ENCODE data around the gene EDN1. TPM values are rescaled to one million over a fixed set of nuclear protein-coding genes. Genes with fewer than 3 reads are reported as not detected.

Gene EDN1
- total and polyA plus RNA-seq, 2 experiments from 2014 or later, result 1.8 to 4.1 TPM

DNA sequence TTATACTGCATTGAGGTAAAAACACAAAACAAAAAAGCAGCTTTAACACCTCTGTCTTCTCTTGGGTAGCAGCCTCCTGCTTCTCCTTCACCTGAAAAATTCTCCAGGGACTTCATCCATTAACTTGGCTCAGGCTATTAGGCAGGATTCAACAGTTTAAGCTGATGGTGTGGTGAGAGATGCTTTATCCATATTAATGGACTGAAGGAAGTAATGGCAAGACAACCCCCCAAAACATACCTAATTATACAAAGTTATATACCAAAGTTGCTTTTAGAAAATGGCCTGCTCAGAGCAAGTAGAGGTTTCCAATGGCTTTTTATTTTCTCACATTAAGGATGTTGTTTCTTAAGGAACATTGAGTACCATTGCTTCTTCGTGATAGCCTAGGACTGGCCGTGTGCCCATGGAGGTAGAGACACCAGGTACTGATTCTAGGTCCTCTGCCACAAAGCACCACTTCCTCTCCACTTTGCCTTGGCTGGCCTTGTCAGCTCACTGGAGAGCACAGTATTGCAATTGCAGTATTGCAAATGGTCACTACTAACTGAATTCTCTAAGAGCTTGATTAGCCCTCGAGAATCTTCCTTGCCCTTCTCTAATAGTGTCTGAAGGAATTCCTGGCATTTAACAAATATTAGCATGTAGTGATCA, 7.3 kb downstream of the EDN1 start:
- Histone ChIP-seq H3F3A (ENCODE audit: insufficient read depth) (peaks cover 26% of the 10 kb centered on the region; the same call in 1 of the 2 replicates), H3K4me3 (no peak overlapping the region), H3K79me2 (ENCODE audit: insufficient read depth) (no peaks in the 10 kb centered on the region), H3K4me2 (ENCODE audit: unreplicated experiment) (no peak overlapping the region), H3K27me3 (replicated peaks; ENCODE audit: insufficient read depth) (no peaks in the 10 kb centered on the region), H3K9me2 (ENCODE audit: insufficient read depth) (no peaks in the 10 kb centered on the region), H3K9ac (no peak overlapping the region), H3K36me3 (ENCODE audit: low read depth) (no peaks in the 10 kb centered on the region), H3K9me3 (ENCODE audit: low read depth) (no peaks in the 10 kb centered on the region), H2AFZ (no peak overlapping the region), H3K27ac (no peak overlapping the region; the same call in 1 of the 2 replicates), H3K4me1 (ENCODE audit: insufficient read depth) (peaks cover 34% of the 10 kb centered on the region), H4K20me1 (ENCODE audit: insufficient read depth) (no peaks in the 10 kb centered on the region)
- TF ChIP-seq EZH2 (IDR thresholded peaks at IDR 0.05; ENCODE audit: insufficient read depth, poor library complexity, severe bottlenecking) (no peak), EZH2phosphoT487 (IDR thresholded peaks at IDR 0.05; ENCODE audit: insufficient read depth, low read depth) (no peak)
- no peak for DNase-seq
- WGBS, 2 experiments (ENCODE audit: low coverage in 1 of 2, low lambda C conversion rate in 2 of 2, missing lambda C conversion rate in 2 of 2), result 64 to 68% methylated on average over 3 of the region's 3 CpGs
- in situ Hi-C loops (cut with MboI), result loop anchor here (10.0 kb wide), 1 partner anchor 307 kb away; no protein-coding TSS in a partner anchor

DNA sequence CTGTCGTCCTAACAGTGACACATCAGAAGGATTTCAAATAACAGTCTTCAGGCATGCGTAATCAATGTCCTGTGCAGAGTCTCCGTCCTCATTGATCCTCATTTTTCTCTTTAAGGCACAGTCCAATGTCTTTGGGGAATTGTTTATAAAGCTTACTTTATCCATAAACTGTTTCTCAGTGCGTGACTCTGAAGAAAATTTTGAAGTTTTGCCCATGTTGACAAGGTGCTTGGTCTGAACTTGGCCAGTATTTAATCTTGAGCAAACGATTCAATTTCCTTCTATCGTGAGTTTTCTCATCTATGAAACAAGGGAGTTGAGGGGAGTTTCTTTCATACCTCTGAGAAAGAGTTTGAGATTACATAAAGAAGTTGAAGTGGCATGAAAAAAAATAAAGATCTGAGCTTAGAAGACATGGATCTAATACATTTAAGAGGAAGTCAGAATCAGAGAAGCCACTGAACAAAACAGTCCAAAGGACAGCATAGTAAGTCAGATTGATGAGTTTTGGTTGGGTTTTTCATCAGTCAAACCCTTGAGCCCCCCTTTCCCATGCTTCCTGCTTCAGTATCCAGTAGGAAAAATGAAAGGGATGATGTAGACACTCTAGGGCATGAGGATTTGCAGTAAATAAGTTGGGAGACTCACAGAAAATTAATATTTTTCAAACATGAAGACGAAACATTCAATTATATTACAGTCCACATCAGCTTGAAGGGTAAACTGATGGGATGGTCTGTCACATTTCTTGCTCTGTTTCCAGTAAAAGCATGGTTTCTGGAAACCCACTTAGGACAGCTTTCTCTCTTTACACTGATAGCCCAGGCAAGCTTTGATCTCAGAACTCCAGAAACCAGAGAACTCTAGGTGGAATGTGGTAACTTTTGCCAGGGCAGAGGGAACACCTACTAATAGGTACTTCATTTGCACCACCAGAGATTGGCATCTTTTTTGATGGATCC, 8.1 kb downstream of the EDN1 start:
- no peak overlapping the region for H3K4me3 ChIP-seq
- TF ChIP-seq EZH2 (IDR thresholded peaks at IDR 0.05; ENCODE audit: insufficient read depth, poor library complexity, severe bottlenecking) (no peak), EZH2phosphoT487 (IDR thresholded peaks at IDR 0.05; ENCODE audit: insufficient read depth, low read depth) (no peak)
- 87 to 89% methylated on average over 7 of the region's 7 CpGs for WGBS, 2 experiments (ENCODE audit: low coverage in 1 of 2, low lambda C conversion rate in 2 of 2, missing lambda C conversion rate in 2 of 2)
- H3K9ac ChIP-seq, result no peak overlapping the region
- peaks cover 27% of the 10 kb centered on the region for H3K4me1 ChIP-seq (ENCODE audit: insufficient read depth)
- no peaks in the 10 kb centered on the region for H3K36me3 ChIP-seq (ENCODE audit: low read depth)
- no peak for DNase-seq
- H2AFZ ChIP-seq, result no peak overlapping the region
- no peak overlapping the region for H3K4me2 ChIP-seq (ENCODE audit: unreplicated experiment)
- no peaks in the 10 kb centered on the region for H3K9me3 ChIP-seq (ENCODE audit: low read depth)
- peaks cover 26% of the 10 kb centered on the region; the same call in 1 of the 2 replicates for H3F3A ChIP-seq (ENCODE audit: insufficient read depth)
- no peaks in the 10 kb centered on the region for H3K79me2 ChIP-seq (ENCODE audit: insufficient read depth)
- in situ Hi-C loops (cut with MboI), result loop anchor here (10.0 kb wide), 1 partner anchor 307 kb away; no protein-coding TSS in a partner anchor
- H3K27me3 ChIP-seq (replicated peaks; ENCODE audit: insufficient read depth), result no peaks in the 10 kb centered on the region
- H4K20me1 ChIP-seq (ENCODE audit: insufficient read depth), result no peaks in the 10 kb centered on the region
- no peak overlapping the region for H3K27ac ChIP-seq
- H3K9me2 ChIP-seq (ENCODE audit: insufficient read depth), result no peaks in the 10 kb centered on the region

DNA sequence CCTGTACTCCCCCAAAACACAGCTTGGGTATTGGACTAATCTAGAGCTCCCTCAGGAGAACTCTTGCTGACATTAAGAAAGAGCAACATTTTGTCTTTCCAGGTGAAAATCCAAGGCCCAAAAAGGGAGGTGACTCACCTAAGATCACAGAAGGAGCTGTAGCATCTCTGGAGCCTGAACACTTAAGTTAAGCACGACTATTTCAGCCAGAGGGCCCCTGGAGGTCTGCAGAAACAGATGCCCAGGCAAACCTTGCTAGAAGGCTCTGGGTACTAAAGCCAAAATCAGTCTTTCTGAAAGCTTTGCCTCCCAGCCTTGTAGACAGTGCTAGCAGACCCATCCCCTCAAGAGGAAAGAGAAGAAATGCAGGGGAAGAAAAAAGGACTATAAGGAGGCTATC, 8.8 kb downstream of the EDN1 start:
- TF ChIP-seq EZH2 (IDR thresholded peaks at IDR 0.05; ENCODE audit: insufficient read depth, poor library complexity, severe bottlenecking) (no peak), EZH2phosphoT487 (IDR thresholded peaks at IDR 0.05; ENCODE audit: insufficient read depth, low read depth) (no peak)
- no peak for DNase-seq
- Histone ChIP-seq H3K9me3 (ENCODE audit: low read depth) (no peaks in the 10 kb centered on the region), H4K20me1 (ENCODE audit: insufficient read depth) (no peaks in the 10 kb centered on the region), H3K4me2 (ENCODE audit: unreplicated experiment) (no peak overlapping the region), H3F3A (ENCODE audit: insufficient read depth) (peaks cover 26% of the 10 kb centered on the region; the same call in 1 of the 2 replicates), H2AFZ (no peak overlapping the region), H3K9me2 (ENCODE audit: insufficient read depth) (no peaks in the 10 kb centered on the region), H3K4me1 (ENCODE audit: insufficient read depth) (peaks cover 22% of the 10 kb centered on the region), H3K9ac (no peak overlapping the region), H3K4me3 (no peak overlapping the region), H3K27ac (no peak overlapping the region), H3K79me2 (ENCODE audit: insufficient read depth) (no peaks in the 10 kb centered on the region), H3K36me3 (ENCODE audit: low read depth) (no peaks in the 10 kb centered on the region), H3K27me3 (replicated peaks; ENCODE audit: insufficient read depth) (no peaks in the 10 kb centered on the region)
- 22 to 33% methylated on average over 1 of the region's 1 CpG for WGBS, 2 experiments (ENCODE audit: low coverage in 1 of 2, low lambda C conversion rate in 2 of 2, missing lambda C conversion rate in 2 of 2)
- in situ Hi-C loops (cut with MboI), result loop anchor here (10.0 kb wide), 1 partner anchor 306 kb away; no protein-coding TSS in a partner anchor

DNA sequence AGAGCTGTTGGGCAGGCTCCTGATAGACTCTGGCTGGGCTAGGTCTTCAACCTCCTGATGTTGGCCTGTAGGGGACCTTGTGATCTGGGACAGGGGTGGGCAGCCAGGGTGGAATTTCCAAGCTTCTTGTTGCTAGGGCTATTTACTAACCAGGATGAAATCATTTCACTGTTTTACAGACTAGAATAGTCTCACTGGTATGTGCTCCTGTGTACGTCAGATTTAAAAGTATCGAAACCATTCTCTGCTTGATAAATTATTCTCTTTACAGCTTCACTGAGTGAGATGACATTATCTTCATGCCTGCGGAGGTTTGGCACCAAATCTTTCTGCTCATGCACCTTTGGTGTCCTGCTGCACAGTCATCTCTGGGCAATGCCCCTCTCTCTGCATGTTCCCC, 10.9 kb downstream of the EDN1 start:
- no peaks in the 10 kb centered on the region for H3K9me3 ChIP-seq (ENCODE audit: low read depth)
- H3K27ac ChIP-seq, result no peak overlapping the region
- H4K20me1 ChIP-seq (ENCODE audit: insufficient read depth), result no peaks in the 10 kb centered on the region
- no peaks in the 10 kb centered on the region for H3K27me3 ChIP-seq (replicated peaks; ENCODE audit: insufficient read depth)
- no peak overlapping the region for H3K9ac ChIP-seq
- no peaks in the 10 kb centered on the region for H3K36me3 ChIP-seq (ENCODE audit: low read depth)
- H3K4me1 ChIP-seq (ENCODE audit: insufficient read depth), result peaks cover 11% of the 10 kb centered on the region
- no peak overlapping the region for H3K4me3 ChIP-seq
- peaks cover 9% of the 10 kb centered on the region; the same call in 1 of the 2 replicates for H3F3A ChIP-seq (ENCODE audit: insufficient read depth)
- no peak overlapping the region for H3K4me2 ChIP-seq (ENCODE audit: unreplicated experiment)
- H3K79me2 ChIP-seq (ENCODE audit: insufficient read depth), result no peaks in the 10 kb centered on the region
- WGBS, 2 experiments (ENCODE audit: low coverage in 1 of 2, low lambda C conversion rate in 2 of 2, missing lambda C conversion rate in 2 of 2), result 91 to 92% methylated on average over 3 of the region's 3 CpGs
- TF ChIP-seq EZH2 (IDR thresholded peaks at IDR 0.05; ENCODE audit: insufficient read depth, poor library complexity, severe bottlenecking), result no peak
- no peak for TF ChIP-seq EZH2phosphoT487 (IDR thresholded peaks at IDR 0.05; ENCODE audit: insufficient read depth, low read depth)
- DNase-seq, result no peak
- no peaks in the 10 kb centered on the region for H3K9me2 ChIP-seq (ENCODE audit: insufficient read depth)
- in situ Hi-C loops (cut with MboI), result no loop called here
- H2AFZ ChIP-seq, result no peak overlapping the region

Measured in GM23248 (cell line).